T-helper 1 cell treated with Interleukin-12 subunit alpha and Interleukin-12 subunit beta and Interleukin-4 antibody, amounts not matched to agents 30 μg/mL and 1 μg/mL, for 36 hours (primary cell): ENCODE measurements around the gene RAB36.

ENCODE experiments used
- H3K27ac Mint-ChIP-seq: one replicate; pipeline ENCODE4 v1.8.0; 2021; ENCODE audit warnings: mild to moderate bottlenecking, mixed read lengths
- H3K27me3 Mint-ChIP-seq: one replicate; pipeline ENCODE4 v1.8.0; 2021; ENCODE audit warnings: low read depth, mixed read lengths
- H3K36me3 Mint-ChIP-seq: one replicate; pipeline ENCODE4 v1.8.0; 2021; ENCODE audit warnings: low read depth, mixed read lengths
- H3K4me1 Mint-ChIP-seq: one replicate; pipeline ENCODE4 v1.8.0; 2021; ENCODE audit warnings: low read depth, mixed read lengths
- H3K4me3 Mint-ChIP-seq: one replicate; pipeline ENCODE4 v1.8.0; 2021; ENCODE audit warnings: mild to moderate bottlenecking, moderate library complexity, mixed read lengths
- H3K9me3 Mint-ChIP-seq: one replicate; pipeline ENCODE4 v1.8.0; 2021; ENCODE audit warnings: mixed read lengths

The RAB36 gene

GRCh38 chr22:23213581-23214334, 68.5 kb downstream of the RAB36 start:
- Mint-ChIP-seq H3K27me3 (no peaks in the 10 kb centered on the region), H3K27ac (peak overlapping the region; percentile 31), H3K36me3 (peaks cover 11% of the 10 kb centered on the region), H3K9me3 (no peaks in the 10 kb centered on the region), H3K4me3 (no peak overlapping the region), H3K4me1 (peaks cover 50% of the 10 kb centered on the region)
